K562 (cell line): ENCODE results near the gene SCG2. TPM values are rescaled to one million over a fixed set of nuclear protein-coding genes. Genes with fewer than 3 reads are reported as not detected.

Experiments
- BMI1 ChIP-seq: fragments of 150-350 bp; IDR thresholded peaks from 2 replicates; pipeline ENCODE4 v1.6.1; 2014; ENCODE audit warnings: low read length
- CSDE1 ChIP-seq, 2 experiments: fragments of 450-650 bp; IDR thresholded peaks; 2 replicates each; pipeline ENCODE4 v1.6.1; 2016; ENCODE audit warnings: mild to moderate bottlenecking in 1 of 2
- EP400 ChIP-seq: fragments of 450-650 bp; IDR thresholded peaks from 2 replicates; pipeline ENCODE4 v1.6.1; 2017; ENCODE audit warnings: antibody characterized with exemption, mild to moderate bottlenecking, moderate library complexity
- FOXM1 ChIP-seq, 2 experiments: fragments of 450-650 bp in 1 of 2; sonication (generic) in 1 of 2; formaldehyde crosslinking in 1 of 2; IDR thresholded peaks; 2 replicates each; pipeline versions ENCODE4 v1.6.1 to v1.9.0; 2017 to 2022; ENCODE audit warnings: low read depth in 2 of 2, mild to moderate bottlenecking in 2 of 2, missing genetic modification reagents in 1 of 2, moderate library complexity in 1 of 2
- MXI1 ChIP-seq: IDR thresholded peaks from 2 replicates; pipeline ENCODE4 v1.6.1; 2011; ENCODE audit warnings: low read depth, mild to moderate bottlenecking, improper control_type of control experiment, low read length
- MYNN ChIP-seq, 2 experiments: sonication (generic); formaldehyde crosslinking in 1 of 2; IDR thresholded peaks; 2 replicates each; pipeline versions ENCODE4 v1.5.0 to v1.6.1; 2016 to 2020; ENCODE audit warnings: antibody characterized with exemption in 1 of 2, missing genetic modification reagents in 1 of 2
- RCOR1 ChIP-seq, 2 experiments: IDR thresholded peaks; 2 replicates each; pipeline ENCODE4 v1.6.1; 2012; ENCODE audit warnings: low read depth in 2 of 2, low read length in 2 of 2, borderline replicate concordance in 1 of 2, improper control_type of control experiment in 1 of 2
- SMC3 ChIP-seq: conservative IDR thresholded peaks from 2 replicates; pipeline ENCODE4 v1.6.1; 2011; ENCODE audit warnings: low read depth, low read length, improper control_type of control experiment; ENCODE audit not compliant: insufficient read depth
- TAF7 ChIP-seq: fragments of 450-650 bp; IDR thresholded peaks from 2 replicates; pipeline ENCODE4 v1.6.1; 2016; ENCODE audit warnings: missing genetic modification characterization, missing compliant biosample characterization
- TFAM ChIP-seq: fragments of 250-450 bp; sonication (Bioruptor Pico); conservative IDR thresholded peaks from 2 replicates; pipeline ENCODE4 v1.5.0; 2021; ENCODE audit warnings: mild to moderate bottlenecking, moderate library complexity
- ZNF134 ChIP-seq: fragments of 250-450 bp; sonication (Bioruptor Pico); conservative IDR thresholded peaks from 2 replicates; pipeline ENCODE4 v1.4.0; 2020
- polyA plus RNA-seq, 8 experiments: library from polyadenylated mRNA; depleted of rRNA in 4 of 8; stranded (reverse) in 5 of 8; unstranded in 3 of 8; fragments of >200 nt; fragmentation: Nextera tagmentation in 2 of 8; fragmentation: Illumina TruSeq in 1 of 8; extraction: Ambion mirVana in 2 of 8; extraction: Trizol in 1 of 8; gene quantifications; 2 replicates each; pipeline versions ENCODE4 v1.2.1 to v1.2.3, GENCODE V29; 2011 to 2014; ENCODE audit warnings: inconsistent platforms in 1 of 8, missing spikeins in 1 of 8
- total RNA-seq, 7 experiments: library from RNA; depleted of rRNA in 6 of 7; stranded (reverse); fragments of >200 nt in 6 of 7; fragmentation: Illumina TruSeq in 2 of 7; extraction: Trizol in 2 of 7; gene quantifications; 2 replicates each; pipeline versions ENCODE4 v1.2.1 to v1.2.3, GENCODE V29; 2011 to 2021; ENCODE audit warnings: low replicate concordance in 1 of 7
- TF ChIP-seq, protein P1 (sequence below): sonication (generic); formaldehyde crosslinking; IDR thresholded peaks from 2 replicates; pipeline ENCODE4 v1.8.0; 2022; ENCODE audit warnings: mild to moderate bottlenecking, missing genetic modification reagents
- TF ChIP-seq, protein P2 (sequence below): fragments of 450-650 bp; IDR thresholded peaks from 2 replicates; pipeline ENCODE4 v1.6.1; 2016; ENCODE audit warnings: antibody characterized with exemption

SCG2 gene
- total and polyA plus RNA-seq, 9 of the 15 experiments (the other 6 are each of a cell fraction or from before 2014, with no cell fraction given): 0.07 to 1.6 (median 1.1) TPM

DNA sequence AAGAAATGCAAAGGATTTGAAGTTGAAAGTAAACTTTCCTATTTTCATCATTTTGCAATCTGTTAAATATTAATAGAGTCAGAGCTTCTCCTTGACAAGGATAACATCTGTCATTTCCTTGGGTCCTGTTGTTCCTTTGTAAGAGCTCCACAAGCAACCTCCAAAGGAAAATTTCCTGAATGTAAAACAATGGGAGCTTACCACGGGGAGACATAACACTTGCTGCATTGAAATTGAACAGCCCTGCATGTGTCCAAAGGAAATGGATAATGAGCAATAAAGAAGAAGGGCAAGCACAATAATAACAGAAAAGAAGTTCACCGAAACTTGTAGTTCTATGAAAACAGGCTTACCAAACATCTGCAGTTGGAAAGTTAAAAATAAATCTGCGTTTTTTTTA is 42.0 kb upstream of the SCG2 start (continued):
- TF ChIP-seq MYNN (IDR thresholded peaks at IDR 0.05): no peak
- TF ChIP-seq MYNN (CRISPR knock-in tag; IDR thresholded peaks at IDR 0.05): no peak
- no peak for TF ChIP-seq EP400
- TF ChIP-seq MXI1: no peak
- no peak for TF ChIP-seq FOXM1 (IDR thresholded peaks at IDR 0.05; ENCODE audit: low read depth)
- no peak for TF ChIP-seq FOXM1 (CRISPR knock-in tag; IDR thresholded peaks at IDR 0.05; ENCODE audit: low read depth)
- TF ChIP-seq SMC3: no peak
- TF ChIP-seq TAF7 (tag): no peak
- TF ChIP-seq RCOR1 (IDR thresholded peaks at IDR 0.05; ENCODE audit: borderline replicate concordance in 1 of 2, low read depth in 2 of 2, low read length in 2 of 2): no peak
- TF ChIP-seq ZNF134 (CRISPR knock-in tag): no peak
- TF ChIP-seq, protein P1, sequence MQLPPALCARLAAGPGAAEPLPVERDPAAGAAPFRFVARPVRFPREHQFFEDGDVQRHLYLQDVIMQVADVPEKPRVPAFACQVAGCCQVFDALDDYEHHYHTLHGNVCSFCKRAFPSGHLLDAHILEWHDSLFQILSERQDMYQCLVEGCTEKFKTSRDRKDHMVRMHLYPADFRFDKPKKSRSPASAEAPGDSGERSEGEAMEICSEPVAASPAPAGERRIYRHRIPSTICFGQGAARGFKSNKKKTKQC: no peak
- no peak for TF ChIP-seq TFAM (CRISPR knock-in tag)
- TF ChIP-seq BMI1: no peak
- TF ChIP-seq, protein P2, sequence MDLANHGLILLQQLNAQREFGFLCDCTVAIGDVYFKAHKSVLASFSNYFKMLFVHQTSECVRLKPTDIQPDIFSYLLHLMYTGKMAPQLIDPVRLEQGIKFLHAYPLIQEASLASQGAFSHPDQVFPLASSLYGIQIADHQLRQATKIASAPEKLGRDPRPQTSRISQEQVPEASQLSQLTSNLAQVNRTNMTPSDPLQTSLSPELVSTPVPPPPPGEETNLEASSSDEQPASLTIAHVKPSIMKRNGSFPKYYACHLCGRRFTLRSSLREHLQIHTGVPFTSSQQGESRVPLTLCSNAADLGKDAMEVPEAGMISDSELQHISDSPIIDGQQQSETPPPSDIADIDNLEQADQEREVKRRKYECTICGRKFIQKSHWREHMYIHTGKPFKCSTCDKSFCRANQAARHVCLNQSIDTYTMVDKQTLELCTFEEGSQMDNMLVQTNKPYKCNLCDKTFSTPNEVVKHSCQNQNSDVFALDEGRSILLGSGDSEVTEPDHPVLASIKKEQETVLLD: no peak
- TF ChIP-seq CSDE1 (IDR thresholded peaks at IDR 0.05): no peak
- TF ChIP-seq, all 486 proteins: peak for 0
